ENCODE measurements around the gene ZC3H12A.

- TF ChIP-seq POLR2AphosphoS5 (IDR thresholded peaks at IDR 0.05): no peak
- TF ChIP-seq CTCF (IDR thresholded peaks at IDR 0.05): no peak
Measured at GRCh38 chr1:37506740-37507139, 32.4 kb downstream of the ZC3H12A start.

Measured in transverse colon (tissue), 4 donors.